HepG2 (cell line): ENCODE data around the gene KRT14. TPM values are rescaled to one million over a fixed set of nuclear protein-coding genes. Genes with fewer than 3 reads are reported as not detected.

Source experiments
- BHLHE40 ChIP-seq: IDR thresholded peaks from 2 replicates; pipeline ENCODE4 v1.6.1; 2011; ENCODE audit warnings: low read length, improper control_type of control experiment
- BRCA1 ChIP-seq: sonication (generic); formaldehyde crosslinking; IDR thresholded peaks from 2 replicates; pipeline ENCODE4 v1.4.0; 2020; ENCODE audit warnings: missing genetic modification reagents
- CEBPB ChIP-seq: IDR thresholded peaks from 2 replicates; pipeline ENCODE4 v1.6.1; 2011; ENCODE audit warnings: low read depth, low read length, improper control_type of control experiment, borderline replicate concordance
- GATAD2A ChIP-seq: IDR thresholded peaks from 2 replicates; pipeline ENCODE4 v1.6.1; 2016
- HCFC1 ChIP-seq: fragments of 150-350 bp; IDR thresholded peaks from 2 replicates; pipeline ENCODE4 v1.6.1; 2014; ENCODE audit warnings: low read depth, low read length
- HDAC6 ChIP-seq: fragments of 200-600 bp; sonication (generic); IDR thresholded peaks from 2 replicates; pipeline ENCODE4 v1.7.0; 2017; ENCODE audit warnings: mild to moderate bottlenecking, antibody characterized with exemption, low read length, low read depth
- HNF4G ChIP-seq, 2 experiments: sonication (generic) in 1 of 2; formaldehyde crosslinking in 1 of 2; IDR thresholded peaks; 2 replicates each; pipeline versions ENCODE4 v1.4.0 to v1.6.1; 2011 to 2020; ENCODE audit warnings: borderline replicate concordance in 2 of 2, low read depth in 2 of 2, mild to moderate bottlenecking in 2 of 2, low read length in 1 of 2, missing genetic modification reagents in 1 of 2, moderate library complexity in 1 of 2
- IKZF1 ChIP-seq: fragments of 450-650 bp; IDR thresholded peaks from 2 replicates; pipeline ENCODE4 v1.7.1; 2016
- MEIS2 ChIP-seq: sonication (generic); formaldehyde crosslinking; IDR thresholded peaks from 2 replicates; pipeline ENCODE4 v1.9.0; 2021; ENCODE audit warnings: mild to moderate bottlenecking, missing genetic modification reagents
- PRMT3 ChIP-seq: sonication (generic); formaldehyde crosslinking; IDR thresholded peaks from 2 replicates; pipeline ENCODE4 v1.8.1; 2022; ENCODE audit warnings: low read depth, mild to moderate bottlenecking, moderate library complexity, missing genetic modification reagents, borderline replicate concordance
- SALL1 ChIP-seq: sonication (generic); formaldehyde crosslinking; IDR thresholded peaks from 2 replicates; pipeline ENCODE4 v1.8.0; 2022; ENCODE audit warnings: mild to moderate bottlenecking, missing genetic modification reagents
- ZNF24 ChIP-seq: fragments of 450-650 bp; IDR thresholded peaks from 2 replicates; pipeline ENCODE4 v1.6.1; 2017; ENCODE audit warnings: antibody characterized with exemption, mild to moderate bottlenecking
- ZNF530 ChIP-seq: sonication (generic); formaldehyde crosslinking; IDR thresholded peaks from 2 replicates; pipeline ENCODE4 v1.5.0; 2020; ENCODE audit warnings: low read depth, mild to moderate bottlenecking, missing genetic modification reagents
- ZNF552 ChIP-seq: sonication (generic); formaldehyde crosslinking; IDR thresholded peaks from 2 replicates; pipeline ENCODE4 v1.9.0; 2022; ENCODE audit warnings: missing genetic modification reagents, mild to moderate bottlenecking, borderline replicate concordance
- ZNF619 ChIP-seq: sonication (generic); formaldehyde crosslinking; IDR thresholded peaks from 2 replicates; pipeline ENCODE4 v1.4.0; 2020; ENCODE audit warnings: mild to moderate bottlenecking, missing genetic modification reagents
- ZNF703 ChIP-seq: sonication (generic); formaldehyde crosslinking; IDR thresholded peaks from 2 replicates; pipeline ENCODE4 v1.5.1; 2020; ENCODE audit warnings: missing genetic modification reagents, mild to moderate bottlenecking, moderate library complexity, borderline replicate concordance
- ZNF737 ChIP-seq: sonication (generic); formaldehyde crosslinking; IDR thresholded peaks from 2 replicates; pipeline ENCODE4 v1.5.0; 2020; ENCODE audit warnings: missing genetic modification reagents, mild to moderate bottlenecking, borderline replicate concordance
- ZNF747 ChIP-seq: sonication (generic); formaldehyde crosslinking; IDR thresholded peaks from 2 replicates; pipeline ENCODE4 v1.8.1; 2023; ENCODE audit warnings: missing genetic modification reagents, mild to moderate bottlenecking, borderline replicate concordance
- polyA plus RNA-seq, 8 experiments: library from polyadenylated mRNA; depleted of rRNA in 3 of 8; stranded (reverse) in 7 of 8; unstranded in 1 of 8; fragments of >200 nt; fragmentation: Illumina TruSeq in 4 of 8; extraction: Trizol in 4 of 8; gene quantifications; 2 replicates each; pipeline versions ENCODE4 v1.2.1 to v1.2.3, GENCODE V29; 2011 to 2016; ENCODE audit warnings: low read depth in 4 of 8, missing spikeins in 1 of 8, mixed read lengths in 1 of 8; ENCODE audit not compliant: insufficient read depth in 1 of 8
- total RNA-seq, 5 experiments: library from RNA; depleted of rRNA; stranded (reverse); fragments of >200 nt; fragmentation: Illumina TruSeq; extraction: Trizol; gene quantifications; 2 replicates each; pipeline ENCODE4 v1.2.3, GENCODE V29; 2016; ENCODE audit warnings: low read depth in 1 of 5
- TF ChIP-seq, protein P1 (sequence below): IDR thresholded peaks from 2 replicates; pipeline ENCODE4 v1.6.1; 2016; ENCODE audit warnings: low read depth, borderline replicate concordance
- TF ChIP-seq, protein P2 (sequence below): sonication (generic); formaldehyde crosslinking; IDR thresholded peaks from 2 replicates; pipeline ENCODE4 v1.5.1; 2020; ENCODE audit warnings: mild to moderate bottlenecking, moderate library complexity, missing genetic modification reagents
- TF ChIP-seq, protein P3 (sequence below): sonication (generic); formaldehyde crosslinking; IDR thresholded peaks from 2 replicates; pipeline ENCODE4 v1.5.0; 2020; ENCODE audit warnings: mild to moderate bottlenecking, missing genetic modification reagents
- TF ChIP-seq, protein P4 (sequence below), 2 experiments: sonication (generic) in 1 of 2; formaldehyde crosslinking in 1 of 2; IDR thresholded peaks; 2 replicates each; pipeline versions ENCODE4 v1.4.0 to v1.6.1; 2016 to 2020; ENCODE audit warnings: borderline replicate concordance in 1 of 2, low read depth in 1 of 2, mild to moderate bottlenecking in 1 of 2, missing genetic modification reagents in 1 of 2

KRT14 gene
- total and polyA plus RNA-seq, 2 of the 13 experiments (the other 11 are each of a cell fraction or from before 2014, with no cell fraction given): 0.09 TPM; not detected in 1

DNA sequence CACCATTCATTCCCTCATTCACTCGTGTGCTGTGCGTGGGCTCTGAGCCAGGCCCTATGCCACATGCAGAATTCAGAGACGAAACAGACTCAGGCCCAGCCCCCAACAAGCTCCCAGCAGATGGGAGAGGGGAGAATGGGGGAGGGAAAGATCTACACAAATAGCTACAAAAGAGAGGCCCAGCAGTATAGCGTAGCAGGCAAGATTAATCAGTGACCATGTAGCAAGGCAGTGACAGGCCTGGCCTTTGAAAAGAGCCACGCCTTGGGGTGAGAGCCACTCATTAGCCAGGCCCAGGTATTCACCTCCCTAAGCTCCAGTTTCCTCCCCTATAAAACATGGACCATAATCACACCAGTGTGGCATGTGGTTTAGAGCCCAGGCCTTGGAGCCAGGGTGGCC, 42.2 kb downstream of the KRT14 start (continued):
- TF ChIP-seq ZNF737 (CRISPR knock-in tag) (no peak), SALL1 (peak; percentile 13; the same call in 1 of the 2 replicates), CEBPB (no peak), PRMT3 (CRISPR knock-in tag) (0 out of 2 replicates have a peak, but pooled peaks have one; percentile 40), ZNF530 (no peak), MEIS2 (CRISPR knock-in tag) (no peak), GATAD2A (CRISPR knock-in tag) (no peak), ZNF24 (no peak), BRCA1 (no peak), BHLHE40 (no peak), ZNF703 (CRISPR knock-in tag) (no peak), HDAC6 (no peak), ZNF552 (CRISPR knock-in tag) (no peak), IKZF1 (no peak), HCFC1 (no peak), ZNF619 (no peak), ZNF747 (CRISPR knock-in tag) (no peak), HNF4G (IDR thresholded peaks at IDR 0.05; ENCODE audit: borderline replicate concordance, low read depth, low read length) (no peak), HNF4G (CRISPR knock-in tag; IDR thresholded peaks at IDR 0.05; ENCODE audit: borderline replicate concordance, low read depth) (no peak)
- TF ChIP-seq, protein P1, sequence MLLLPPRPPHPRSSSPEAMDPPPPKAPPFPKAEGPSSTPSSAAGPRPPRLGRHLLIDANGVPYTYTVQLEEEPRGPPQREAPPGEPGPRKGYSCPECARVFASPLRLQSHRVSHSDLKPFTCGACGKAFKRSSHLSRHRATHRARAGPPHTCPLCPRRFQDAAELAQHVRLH (CRISPR knock-in tag): no peak
- TF ChIP-seq, protein P2, sequence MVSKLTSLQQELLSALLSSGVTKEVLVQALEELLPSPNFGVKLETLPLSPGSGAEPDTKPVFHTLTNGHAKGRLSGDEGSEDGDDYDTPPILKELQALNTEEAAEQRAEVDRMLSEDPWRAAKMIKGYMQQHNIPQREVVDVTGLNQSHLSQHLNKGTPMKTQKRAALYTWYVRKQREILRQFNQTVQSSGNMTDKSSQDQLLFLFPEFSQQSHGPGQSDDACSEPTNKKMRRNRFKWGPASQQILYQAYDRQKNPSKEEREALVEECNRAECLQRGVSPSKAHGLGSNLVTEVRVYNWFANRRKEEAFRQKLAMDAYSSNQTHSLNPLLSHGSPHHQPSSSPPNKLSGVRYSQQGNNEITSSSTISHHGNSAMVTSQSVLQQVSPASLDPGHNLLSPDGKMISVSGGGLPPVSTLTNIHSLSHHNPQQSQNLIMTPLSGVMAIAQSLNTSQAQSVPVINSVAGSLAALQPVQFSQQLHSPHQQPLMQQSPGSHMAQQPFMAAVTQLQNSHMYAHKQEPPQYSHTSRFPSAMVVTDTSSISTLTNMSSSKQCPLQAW (CRISPR knock-in tag): peak; percentile 58; the same call in 1 of the 2 replicates
- TF ChIP-seq, protein P3, sequence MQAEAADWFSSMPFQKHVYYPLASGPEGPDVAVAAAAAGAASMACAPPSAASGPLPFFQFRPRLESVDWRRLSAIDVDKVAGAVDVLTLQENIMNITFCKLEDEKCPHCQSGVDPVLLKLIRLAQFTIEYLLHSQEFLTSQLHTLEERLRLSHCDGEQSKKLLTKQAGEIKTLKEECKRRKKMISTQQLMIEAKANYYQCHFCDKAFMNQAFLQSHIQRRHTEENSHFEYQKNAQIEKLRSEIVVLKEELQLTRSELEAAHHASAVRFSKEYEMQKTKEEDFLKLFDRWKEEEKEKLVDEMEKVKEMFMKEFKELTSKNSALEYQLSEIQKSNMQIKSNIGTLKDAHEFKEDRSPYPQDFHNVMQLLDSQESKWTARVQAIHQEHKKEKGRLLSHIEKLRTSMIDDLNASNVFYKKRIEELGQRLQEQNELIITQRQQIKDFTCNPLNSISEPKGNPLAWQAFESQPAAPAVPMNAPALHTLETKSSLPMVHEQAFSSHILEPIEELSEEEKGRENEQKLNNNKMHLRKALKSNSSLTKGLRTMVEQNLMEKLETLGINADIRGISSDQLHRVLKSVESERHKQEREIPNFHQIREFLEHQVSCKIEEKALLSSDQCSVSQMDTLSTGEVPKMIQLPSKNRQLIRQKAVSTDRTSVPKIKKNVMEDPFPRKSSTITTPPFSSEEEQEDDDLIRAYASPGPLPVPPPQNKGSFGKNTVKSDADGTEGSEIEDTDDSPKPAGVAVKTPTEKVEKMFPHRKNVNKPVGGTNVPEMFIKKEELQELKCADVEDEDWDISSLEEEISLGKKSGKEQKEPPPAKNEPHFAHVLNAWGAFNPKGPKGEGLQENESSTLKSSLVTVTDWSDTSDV (CRISPR knock-in tag): no peak
- TF ChIP-seq, protein P4, sequence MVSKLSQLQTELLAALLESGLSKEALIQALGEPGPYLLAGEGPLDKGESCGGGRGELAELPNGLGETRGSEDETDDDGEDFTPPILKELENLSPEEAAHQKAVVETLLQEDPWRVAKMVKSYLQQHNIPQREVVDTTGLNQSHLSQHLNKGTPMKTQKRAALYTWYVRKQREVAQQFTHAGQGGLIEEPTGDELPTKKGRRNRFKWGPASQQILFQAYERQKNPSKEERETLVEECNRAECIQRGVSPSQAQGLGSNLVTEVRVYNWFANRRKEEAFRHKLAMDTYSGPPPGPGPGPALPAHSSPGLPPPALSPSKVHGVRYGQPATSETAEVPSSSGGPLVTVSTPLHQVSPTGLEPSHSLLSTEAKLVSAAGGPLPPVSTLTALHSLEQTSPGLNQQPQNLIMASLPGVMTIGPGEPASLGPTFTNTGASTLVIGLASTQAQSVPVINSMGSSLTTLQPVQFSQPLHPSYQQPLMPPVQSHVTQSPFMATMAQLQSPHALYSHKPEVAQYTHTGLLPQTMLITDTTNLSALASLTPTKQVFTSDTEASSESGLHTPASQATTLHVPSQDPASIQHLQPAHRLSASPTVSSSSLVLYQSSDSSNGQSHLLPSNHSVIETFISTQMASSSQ (IDR thresholded peaks at IDR 0.05; ENCODE audit: low read depth): peak; percentile 53
- TF ChIP-seq, protein P4 (CRISPR knock-in tag; IDR thresholded peaks at IDR 0.05; ENCODE audit: borderline replicate concordance): peak; percentile 69
